Peyer's patch (tissue), 4 donors: Measurements from ENCODE around the gene FKBP9.

ENCODE experiments used
- CTCF ChIP-seq, 6 experiments: fragments of 450-650 bp in 4 of 6; fragments of 200-600 bp in 2 of 6; sonication (generic) in 1 of 6; IDR thresholded peaks; one replicate each; pipeline ENCODE4 v1.5.1; 2017 to 2019; ENCODE audit warnings: antibody characterized with exemption in 6 of 6, mild to moderate bottlenecking in 3 of 6, moderate library complexity in 1 of 6
- POLR2A ChIP-seq, 2 donors: fragments of 450-650 bp; IDR thresholded peaks; one replicate each; pipeline ENCODE4 v1.5.1; 2017; ENCODE audit warnings: antibody characterized with exemption in 2 of 2, mild to moderate bottlenecking in 2 of 2, moderate library complexity in 2 of 2

- TF ChIP-seq CTCF (IDR thresholded peaks at IDR 0.05) (no peak), POLR2A (IDR thresholded peaks at IDR 0.05) (no peak)
These were observed 43.1 kb upstream of the FKBP9 start for GRCh38 chr7:32914184-32914583.
